Measurements from ENCODE around the gene SBNO2.
A peak's percentile ranks its signal among the peaks of the same experiment; 100 is the strongest.
"Not testable (repeated sequence)": the region's sequence is repeated elsewhere in the genome, so short reads cannot be mapped to it uniquely, and the experiment has no call there.

SBNO2 gene

DNA sequence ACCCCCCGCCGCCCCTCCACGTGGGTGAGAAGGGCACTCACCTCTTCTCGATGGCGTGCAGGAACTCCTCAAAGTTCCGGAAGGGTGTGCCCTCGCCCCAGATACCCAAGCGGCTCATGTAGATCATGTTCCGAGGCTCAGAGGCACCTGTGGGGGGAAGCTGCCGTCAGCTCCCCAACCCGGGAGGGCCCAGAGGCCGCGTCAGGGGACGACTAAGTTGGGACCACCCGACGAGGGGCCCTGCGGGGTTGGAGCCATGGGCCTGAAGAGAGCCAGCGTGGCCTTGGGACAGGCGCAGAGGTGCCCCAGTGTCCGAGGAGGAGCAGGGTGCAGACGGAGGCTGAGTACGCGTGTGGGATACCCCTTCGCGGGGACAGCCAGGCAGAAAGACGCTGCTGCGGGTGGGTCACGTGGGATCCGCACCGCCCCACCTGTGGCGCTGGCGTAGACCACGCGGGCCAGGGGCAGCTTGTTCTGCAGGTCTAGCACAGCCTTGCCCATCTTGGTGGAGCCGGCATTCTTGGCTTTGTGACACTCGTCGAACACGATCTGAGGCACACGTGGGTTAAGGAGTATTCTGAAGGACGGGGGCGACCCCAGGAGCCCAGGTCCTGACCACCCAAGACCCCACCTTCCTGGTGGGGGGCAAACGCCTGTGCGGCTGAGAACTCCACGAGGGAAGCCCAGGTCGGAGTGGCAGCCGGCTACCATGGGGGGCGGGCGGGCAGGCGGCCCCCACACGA, 54.4 kb downstream of the SBNO2 start:
- no peak for DNase-seq (ENCODE audit: low read depth)

- no peak for DNase-seq (ENCODE audit: low read depth)
Observed at GRCh38 chr19:1118999-1119398, 55.1 kb downstream of the SBNO2 start.

- DNase-seq (ENCODE audit: low read depth): no peak
Observed at GRCh38 chr19:1117654-1118053, 56.4 kb downstream of the SBNO2 start.

DNA sequence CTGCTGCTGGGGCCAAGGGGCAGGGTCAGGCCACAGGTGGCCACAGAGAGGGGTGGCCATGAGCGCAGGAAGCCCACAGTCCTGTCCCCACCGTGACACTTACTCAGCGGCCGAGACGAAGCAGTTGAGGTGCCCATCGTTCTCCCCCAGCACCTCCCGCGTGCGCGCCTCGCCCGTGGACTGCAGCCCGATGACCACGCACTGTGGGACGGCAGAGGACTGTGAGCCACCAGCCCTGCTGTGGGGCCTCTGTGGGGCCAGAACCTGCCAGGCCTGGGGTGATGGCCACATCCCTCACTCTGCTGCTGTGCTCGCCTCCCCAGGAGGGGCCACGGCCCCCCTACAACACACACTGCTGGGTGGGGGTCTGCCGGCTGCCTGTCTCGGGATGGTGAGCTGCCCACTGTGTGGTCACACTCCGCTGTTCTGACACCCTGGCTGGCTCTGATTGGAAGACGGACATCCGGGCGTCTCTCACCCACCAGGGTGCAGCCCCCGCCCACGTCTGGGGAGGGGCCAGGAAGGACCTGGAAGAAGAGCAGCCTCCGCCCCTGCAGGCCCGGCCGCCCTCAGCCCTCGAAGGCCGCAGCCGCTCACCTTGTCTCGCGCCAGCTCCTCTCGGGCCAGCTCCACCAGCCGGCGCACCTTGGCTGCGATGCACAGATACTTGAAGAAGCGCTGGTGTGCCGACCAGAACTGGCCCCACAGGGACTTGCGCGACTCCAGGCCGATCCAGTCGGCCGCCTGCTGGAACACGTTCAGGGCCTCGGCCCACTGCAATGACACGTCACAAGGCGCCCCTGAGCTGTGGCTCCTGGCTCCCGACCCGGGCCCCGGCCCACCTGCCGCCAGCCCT, 57.1 kb downstream of the SBNO2 start:
- no peak for DNase-seq (ENCODE audit: low read depth)

- no peak for DNase-seq (ENCODE audit: low read depth)
Observed at GRCh38 chr19:1115646-1116420, 58.2 kb downstream of the SBNO2 start.

DNA sequence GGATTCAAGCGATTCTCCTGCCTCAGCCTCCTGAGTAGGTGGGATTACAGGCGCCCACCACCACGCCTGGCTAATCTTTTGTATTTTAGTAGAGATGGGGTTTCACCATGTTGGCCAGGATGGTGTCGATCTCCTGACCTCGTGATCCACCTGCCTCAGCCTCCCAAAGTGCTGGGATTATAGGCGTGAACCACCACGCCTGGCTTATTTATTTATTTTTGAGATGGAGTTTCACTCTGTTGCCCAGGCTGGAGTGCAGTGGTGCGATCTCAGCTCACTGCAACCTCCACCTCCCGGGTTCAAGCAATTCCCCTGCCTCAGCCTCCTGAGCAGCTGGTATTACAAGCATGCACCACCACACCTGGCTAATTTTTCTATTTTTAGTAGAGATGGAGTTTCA, 59.3 kb downstream of the SBNO2 start:
- not testable (repeated sequence) for DNase-seq (ENCODE audit: low read depth)

- no peak for DNase-seq (ENCODE audit: low read depth)
Observed at GRCh38 chr19:1113986-1114483, 60.0 kb downstream of the SBNO2 start.

DNA sequence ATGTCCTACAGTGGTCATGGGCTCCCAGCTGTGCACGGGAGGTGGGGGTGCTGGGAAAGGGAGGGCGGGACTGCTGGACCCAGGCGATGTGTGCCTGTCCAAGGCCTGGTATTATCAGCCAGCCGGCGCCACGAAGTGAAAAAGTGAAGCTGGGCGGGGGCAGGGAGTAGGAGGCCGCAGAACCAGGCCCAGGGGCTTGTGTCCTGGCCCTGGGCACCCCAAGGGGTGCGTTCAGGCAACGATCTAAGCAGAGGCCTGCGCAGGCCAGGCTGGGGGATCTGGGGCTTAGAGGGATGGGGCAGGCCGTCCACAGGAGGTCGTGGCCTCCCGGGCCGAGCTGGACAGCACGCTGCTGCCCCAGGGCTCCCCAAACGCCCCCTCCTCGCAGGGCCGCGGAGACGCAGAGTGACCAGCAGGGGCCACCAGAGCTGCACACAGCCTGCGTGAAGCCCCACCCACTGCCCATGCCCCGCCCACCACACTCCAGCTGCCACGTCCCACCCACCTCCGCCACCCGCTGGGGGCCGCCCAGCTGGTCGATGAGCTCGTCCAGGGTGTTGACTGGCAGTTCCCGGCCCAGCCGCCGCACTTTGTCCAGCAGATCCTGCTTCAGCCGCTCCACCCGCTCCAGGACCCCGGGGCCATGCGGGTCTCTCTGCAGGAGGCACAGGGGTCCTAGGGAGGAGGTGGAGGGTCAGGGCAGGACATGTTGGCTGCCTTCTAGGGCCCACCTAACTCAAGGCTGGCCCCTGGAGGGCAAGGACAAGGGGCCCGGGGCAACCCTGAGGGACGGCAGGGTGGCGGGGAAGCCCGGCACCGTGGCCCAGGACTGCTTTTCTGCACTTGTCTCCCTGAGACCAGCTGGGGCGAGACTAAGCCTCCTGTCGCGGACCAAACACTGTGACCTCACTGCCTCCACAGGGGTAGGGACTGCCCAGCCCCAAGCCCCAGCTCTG, 60.8 kb downstream of the SBNO2 start:
- DNase-seq (ENCODE audit: low read depth): peak; percentile 92

DNA sequence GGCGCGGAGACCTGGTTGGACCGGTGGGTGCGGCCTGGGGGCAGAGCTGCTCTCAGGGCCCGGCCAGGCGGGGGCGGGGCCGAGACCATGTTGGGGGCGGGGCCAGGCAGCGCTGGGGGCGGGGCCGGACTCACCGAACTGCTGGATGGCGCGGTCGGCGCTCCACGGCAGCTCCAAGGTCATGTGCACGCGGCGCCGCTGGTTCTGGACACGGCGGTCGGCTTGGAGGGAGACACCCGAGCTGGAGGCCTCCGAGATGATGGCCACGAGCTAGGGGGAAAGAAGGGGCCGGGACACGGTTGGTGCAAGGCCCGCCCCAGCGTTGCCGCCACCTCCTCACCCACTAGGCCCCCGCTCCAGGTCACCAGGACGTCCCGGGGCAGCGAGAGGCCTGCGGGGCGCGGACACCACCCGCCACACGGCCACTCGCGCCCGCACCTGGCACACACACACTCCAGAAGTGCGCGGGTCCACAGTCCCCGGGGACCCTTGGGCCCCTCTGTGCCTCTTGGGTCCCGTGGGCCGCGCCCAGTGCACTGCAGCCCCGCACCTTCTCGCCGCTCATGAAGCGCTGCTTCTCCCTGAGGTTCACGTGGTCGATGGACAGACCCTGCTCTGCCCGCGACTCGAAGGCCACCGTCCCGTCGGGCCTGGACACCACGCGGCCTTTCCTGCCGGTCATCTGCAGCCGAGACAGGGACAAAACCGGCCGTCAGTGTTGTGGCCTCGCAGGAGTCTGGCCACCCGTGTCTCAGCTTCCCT, 61.6 kb downstream of the SBNO2 start:
- DNase-seq (ENCODE audit: low read depth): no peak

DNA sequence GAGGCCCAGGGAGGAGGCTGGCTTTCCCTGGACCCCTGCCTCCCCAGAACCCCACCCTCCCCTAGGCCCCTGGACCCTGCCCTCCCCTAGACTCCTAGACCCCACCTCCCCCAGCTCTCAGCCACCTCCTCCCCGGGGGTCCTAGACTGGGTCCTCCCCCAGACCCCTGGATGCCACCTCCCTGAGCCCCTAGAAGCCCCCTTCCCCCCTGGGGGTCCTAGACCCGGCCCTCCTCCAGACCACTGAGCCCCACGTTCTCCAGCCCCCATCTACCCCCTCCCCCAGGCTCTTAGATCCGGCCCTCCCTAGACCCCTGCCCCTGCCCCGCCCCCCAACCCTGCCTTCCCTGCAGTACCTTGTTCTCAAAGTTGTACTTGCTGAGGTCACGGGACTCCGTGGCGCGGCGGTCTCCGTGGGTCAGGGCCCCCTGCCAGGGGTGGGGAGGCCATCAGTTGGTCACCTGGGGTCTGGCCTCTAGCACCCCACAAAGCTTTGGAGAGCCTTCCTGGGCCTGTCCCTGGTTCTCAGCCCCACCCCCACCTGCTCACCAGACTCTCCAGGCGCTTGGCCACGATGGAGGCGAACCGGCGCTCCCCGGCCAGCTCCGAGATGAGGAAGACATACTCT, 62.3 kb downstream of the SBNO2 start:
- no peak for DNase-seq (ENCODE audit: low read depth)

DNA sequence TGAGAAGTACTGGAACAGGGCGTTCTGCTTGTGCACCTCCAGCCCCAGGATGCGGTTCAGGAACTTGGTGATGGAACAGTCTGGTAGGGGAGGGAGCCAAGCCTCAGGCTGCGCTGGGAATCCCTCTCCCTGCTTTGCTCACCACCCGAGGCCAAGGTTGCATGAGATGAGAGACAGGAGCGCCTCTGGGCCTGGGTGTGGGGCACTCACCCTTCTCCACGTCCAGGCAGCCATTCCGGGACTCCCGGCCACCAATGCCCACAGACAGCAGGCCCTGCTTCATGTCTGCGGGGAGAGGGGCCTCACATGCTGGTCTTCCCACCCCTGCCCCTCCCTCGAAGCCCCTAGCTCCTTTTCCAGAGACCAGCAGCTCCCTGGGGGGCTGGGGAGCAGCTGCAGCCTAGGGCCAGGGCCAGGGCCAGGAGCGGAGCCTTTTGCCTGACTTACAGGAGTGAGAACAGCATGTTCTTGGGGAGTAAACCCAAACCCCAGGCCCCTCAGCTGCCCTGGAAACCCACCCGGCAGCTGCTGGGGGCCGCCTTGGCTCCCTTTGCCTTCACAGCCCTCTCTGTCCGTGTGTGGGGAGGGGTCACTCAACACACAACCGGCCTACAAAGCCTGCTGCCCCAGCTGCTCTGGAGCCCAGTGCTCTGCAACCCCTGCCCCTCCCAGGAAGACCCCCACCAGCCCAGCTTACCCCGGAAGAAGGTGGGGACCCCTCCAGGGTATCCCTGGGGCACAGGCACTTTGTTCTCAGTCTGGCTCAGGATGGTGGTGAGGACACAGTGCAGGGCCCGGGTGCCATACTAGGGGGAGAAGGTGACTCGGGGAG, 63.0 kb downstream of the SBNO2 start:
- no peak for DNase-seq (ENCODE audit: low read depth)

GRCh38 chr19:1109697-1110671, 64.1 kb downstream of the SBNO2 start:
- DNase-seq (ENCODE audit: low read depth): no peak

GRCh38 chr19:1109032-1109551, 65.0 kb downstream of the SBNO2 start:
- DNase-seq (ENCODE audit: low read depth): no peak

- no peak for DNase-seq (ENCODE audit: low read depth)
Observed at GRCh38 chr19:1108291-1109031, 65.6 kb downstream of the SBNO2 start.

- DNase-seq (ENCODE audit: low read depth): no peak
Observed at GRCh38 chr19:1107661-1108261, 66.3 kb downstream of the SBNO2 start.

All from iris pigment epithelial cell (primary cell).